Measurements from ENCODE around the gene NOL8.

Gene NOL8

DNA sequence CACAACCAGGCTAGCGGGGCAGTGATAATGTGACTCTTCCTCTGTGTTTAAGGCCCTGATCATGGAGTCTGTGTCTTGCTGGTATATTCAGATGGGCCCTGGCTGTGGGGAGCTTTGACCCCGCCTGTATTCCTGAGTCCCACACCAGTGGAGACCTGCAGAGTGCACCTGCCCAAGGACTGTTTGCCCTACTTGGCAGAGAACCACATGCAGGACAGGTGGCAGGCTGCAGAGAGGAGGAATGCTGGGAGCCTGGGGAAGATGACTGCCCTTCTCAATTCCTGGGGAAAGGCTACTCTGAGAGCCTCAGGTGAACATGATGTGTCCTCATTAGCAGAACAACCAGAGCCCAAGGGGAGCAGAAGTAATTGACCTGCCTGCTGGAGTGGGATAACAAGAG, 67.8 kb downstream of the NOL8 start:
- no peak for DNase-seq

GRCh38 chr9:92254381-92255337, 70.5 kb downstream of the NOL8 start:
- DNase-seq: no peak

- no peak for DNase-seq
These were observed 71.5 kb downstream of the NOL8 start for GRCh38 chr9:92253656-92254055.

- no peak for DNase-seq
These were observed 77.2 kb downstream of the NOL8 start for GRCh38 chr9:92247981-92248380.

Measured in DMS79 treated with DMSO at 0.1 percent for 48 hours (cell line).